ENCODE data around the gene CAB39L. TPM values are rescaled to one million over a fixed set of nuclear protein-coding genes. Genes with fewer than 3 reads are reported as not detected.

CAB39L gene
- total and polyA plus RNA-seq, 9 of the 15 experiments (the other 6 are each of a cell fraction or from before 2014, with no cell fraction given): 1.1 to 4.2 (median 2.6) TPM

DNA sequence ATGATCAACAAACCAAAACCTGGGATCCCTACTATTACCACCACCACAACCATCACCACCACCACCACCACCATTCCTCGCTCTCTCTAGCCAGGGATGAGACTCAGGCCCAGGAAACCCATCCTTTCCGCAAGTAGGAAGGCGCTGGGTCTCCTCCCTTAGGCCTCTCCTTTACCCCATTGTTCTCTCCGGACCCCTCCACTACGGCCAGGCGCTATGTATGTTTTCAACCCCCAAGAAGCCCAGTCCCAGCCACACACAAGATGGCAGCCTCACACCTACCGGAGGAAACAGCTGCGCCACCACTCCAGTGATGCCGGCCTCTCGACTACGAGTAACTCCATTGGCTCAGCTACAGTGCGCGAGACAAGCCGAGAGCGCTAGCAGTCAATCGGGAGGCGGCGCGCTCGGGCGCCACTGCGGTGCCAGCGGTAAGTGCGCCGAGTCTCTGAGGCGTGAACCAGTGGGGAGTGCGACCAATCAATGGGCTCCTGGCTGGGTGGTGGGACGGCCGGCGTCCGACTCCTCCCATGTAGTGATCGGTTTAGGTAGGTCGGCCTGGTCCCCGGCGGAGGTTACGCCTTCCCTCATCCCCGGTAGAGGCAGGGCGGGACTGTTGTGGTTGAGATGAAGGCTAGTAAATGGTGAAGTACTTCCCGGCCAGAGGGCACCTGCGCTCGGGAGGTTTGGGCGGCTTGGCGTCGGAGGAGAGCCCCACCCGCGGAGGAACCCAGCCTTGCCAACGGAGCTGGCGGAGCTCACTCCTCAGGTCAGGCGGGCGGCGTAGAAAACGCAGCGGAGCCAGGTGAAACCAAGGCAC is at the start of gene CAB39L, which contains the start of gene SETDB2 (continued):
- TF ChIP-seq, protein P1, sequence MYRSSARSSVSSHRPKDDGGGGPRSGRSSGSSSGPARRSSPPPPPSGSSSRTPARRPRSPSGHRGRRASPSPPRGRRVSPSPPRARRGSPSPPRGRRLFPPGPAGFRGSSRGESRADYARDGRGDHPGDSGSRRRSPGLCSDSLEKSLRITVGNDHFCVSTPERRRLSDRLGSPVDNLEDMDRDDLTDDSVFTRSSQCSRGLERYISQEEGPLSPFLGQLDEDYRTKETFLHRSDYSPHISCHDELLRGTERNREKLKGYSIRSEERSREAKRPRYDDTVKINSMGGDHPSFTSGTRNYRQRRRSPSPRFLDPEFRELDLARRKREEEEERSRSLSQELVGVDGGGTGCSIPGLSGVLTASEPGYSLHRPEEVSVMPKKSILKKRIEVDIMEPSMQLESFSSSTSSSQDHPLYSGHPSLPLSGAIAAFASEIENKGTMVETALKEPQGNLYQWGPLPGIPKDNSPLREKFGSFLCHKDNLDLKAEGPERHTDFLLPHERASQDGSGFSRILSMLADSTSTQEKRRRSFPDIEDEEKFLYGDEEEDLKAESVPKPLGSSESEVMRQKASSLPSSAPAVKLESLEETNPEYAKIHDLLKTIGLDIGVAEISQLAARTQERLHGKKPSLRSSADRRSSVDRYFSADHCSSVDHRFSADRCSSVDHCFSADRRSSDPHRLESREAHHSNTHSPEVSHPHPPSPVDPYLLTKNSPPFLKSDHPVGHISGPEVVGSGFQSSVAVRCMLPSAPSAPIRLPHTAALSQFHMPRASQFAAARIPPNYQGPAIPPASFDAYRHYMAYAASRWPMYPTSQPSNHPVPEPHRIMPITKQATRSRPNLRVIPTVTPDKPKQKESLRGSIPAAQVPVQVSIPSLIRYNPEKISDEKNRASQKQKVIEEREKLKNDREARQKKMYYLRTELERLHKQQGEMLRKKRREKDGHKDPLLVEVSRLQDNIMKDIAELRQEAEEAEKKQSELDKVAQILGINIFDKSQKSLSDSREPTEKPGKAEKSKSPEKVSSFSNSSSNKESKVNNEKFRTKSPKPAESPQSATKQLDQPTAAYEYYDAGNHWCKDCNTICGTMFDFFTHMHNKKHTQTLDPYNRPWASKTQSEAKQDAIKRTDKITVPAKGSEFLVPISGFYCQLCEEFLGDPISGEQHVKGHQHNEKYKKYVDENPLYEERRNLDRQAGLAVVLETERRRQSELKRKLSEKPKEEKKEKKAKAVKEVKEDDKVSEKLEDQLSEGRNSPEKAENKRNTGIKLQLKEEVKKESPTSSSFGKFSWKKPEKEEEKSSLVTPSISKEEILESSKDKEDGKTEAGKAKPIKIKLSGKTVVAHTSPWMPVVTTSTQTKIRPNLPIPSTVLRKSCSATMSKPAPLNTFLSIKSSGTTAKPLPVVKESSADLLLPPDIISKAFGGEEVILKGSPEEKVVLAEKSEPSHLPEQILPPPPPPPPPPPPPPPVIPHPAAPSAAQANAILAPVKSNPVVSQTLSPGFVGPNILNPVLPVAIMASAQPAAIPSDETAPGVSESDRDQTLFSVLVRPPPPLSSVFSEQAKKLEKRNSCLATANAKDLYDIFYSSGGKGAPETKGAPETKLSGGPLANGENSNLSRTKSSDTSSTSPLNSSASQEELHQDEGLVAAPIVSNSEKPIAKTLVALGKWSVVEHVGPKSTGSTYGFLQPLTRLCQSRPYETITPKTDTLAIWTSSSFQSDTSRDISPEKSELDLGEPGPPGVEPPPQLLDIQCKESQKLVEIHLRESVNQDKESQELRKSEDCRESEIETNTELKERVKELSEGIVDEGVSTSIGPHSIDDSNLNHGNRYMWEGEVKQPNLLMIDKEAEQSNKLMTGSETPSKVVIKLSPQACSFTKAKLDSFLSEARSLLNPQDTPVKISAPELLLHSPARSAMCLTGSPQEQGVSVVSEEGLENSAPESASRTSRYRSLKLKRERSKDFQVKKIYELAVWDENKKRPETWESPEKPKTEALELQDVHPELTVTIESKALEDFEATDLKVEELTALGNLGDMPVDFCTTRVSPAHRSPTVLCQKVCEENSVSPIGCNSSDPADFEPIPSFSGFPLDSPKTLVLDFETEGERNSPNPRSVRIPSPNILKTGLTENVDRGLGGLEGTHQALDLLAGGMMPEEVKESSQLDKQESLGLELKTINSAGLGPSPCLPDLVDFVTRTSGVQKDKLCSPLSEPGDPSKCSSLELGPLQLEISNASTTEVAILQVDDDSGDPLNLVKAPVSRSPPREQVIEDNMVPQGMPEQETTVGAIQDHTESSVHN (IDR thresholded peaks at IDR 0.05; ENCODE audit: borderline replicate concordance in 1 of 2, low read depth in 1 of 2): no peak
- TF ChIP-seq MCM2 (IDR thresholded peaks at IDR 0.05; ENCODE audit: low read depth) (no peak), SUPT5H (IDR thresholded peaks at IDR 0.05) (peak; percentile 72), ARHGAP35 (IDR thresholded peaks at IDR 0.05; ENCODE audit: partially characterized antibody) (peak; percentile 68), CBFA2T3 (IDR thresholded peaks at IDR 0.05) (no peak), DDX20 (tag; IDR thresholded peaks at IDR 0.05; ENCODE audit: low read depth) (no peak), SAP30 (IDR thresholded peaks at IDR 0.05; ENCODE audit: borderline replicate concordance, insufficient read depth, low read depth, low read length, poor library complexity, severe bottlenecking) (no peak), BHLHE40 (IDR thresholded peaks at IDR 0.05; ENCODE audit: low read length) (0 out of 2 replicates have a peak, but pooled peaks have one; percentile 4), PTTG1 (tag; IDR thresholded peaks at IDR 0.05; ENCODE audit: low read depth) (no peak), HDGF (IDR thresholded peaks at IDR 0.05) (no peak), KAT7 (CRISPR knock-in tag; IDR thresholded peaks at IDR 0.05; ENCODE audit: borderline replicate concordance) (peak; percentile 64; the same call in 1 of the 2 replicates), ZNF253 (CRISPR knock-in tag; conservative IDR thresholded peaks at IDR 0.05) (no peak), SP1 (CRISPR knock-in tag; IDR thresholded peaks at IDR 0.05) (peak; percentile 88), SETDB1 (IDR thresholded peaks at IDR 0.05; ENCODE audit: low read length) (no peak), TGIF2 (CRISPR knock-in tag; IDR thresholded peaks at IDR 0.05) (no peak), RAD51 (IDR thresholded peaks at IDR 0.05; ENCODE audit: borderline replicate concordance, low read depth) (no peak), JUNB (CRISPR knock-in tag; conservative IDR thresholded peaks at IDR 0.05) (no peak), MTF1 (CRISPR knock-in tag; IDR thresholded peaks at IDR 0.05; ENCODE audit: borderline replicate concordance) (no peak), KDM5B (IDR thresholded peaks at IDR 0.05; ENCODE audit: insufficient replicate concordance, low read depth, low read length) (peak; percentile 76)
- TF ChIP-seq, protein P2, sequence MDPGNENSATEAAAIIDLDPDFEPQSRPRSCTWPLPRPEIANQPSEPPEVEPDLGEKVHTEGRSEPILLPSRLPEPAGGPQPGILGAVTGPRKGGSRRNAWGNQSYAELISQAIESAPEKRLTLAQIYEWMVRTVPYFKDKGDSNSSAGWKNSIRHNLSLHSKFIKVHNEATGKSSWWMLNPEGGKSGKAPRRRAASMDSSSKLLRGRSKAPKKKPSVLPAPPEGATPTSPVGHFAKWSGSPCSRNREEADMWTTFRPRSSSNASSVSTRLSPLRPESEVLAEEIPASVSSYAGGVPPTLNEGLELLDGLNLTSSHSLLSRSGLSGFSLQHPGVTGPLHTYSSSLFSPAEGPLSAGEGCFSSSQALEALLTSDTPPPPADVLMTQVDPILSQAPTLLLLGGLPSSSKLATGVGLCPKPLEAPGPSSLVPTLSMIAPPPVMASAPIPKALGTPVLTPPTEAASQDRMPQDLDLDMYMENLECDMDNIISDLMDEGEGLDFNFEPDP (CRISPR knock-in tag; IDR thresholded peaks at IDR 0.05): no peak

All from K562 (cell line).